Measurements from ENCODE around the gene C1orf159. TPM values are rescaled to one million over a fixed set of nuclear protein-coding genes. Genes with fewer than 3 reads are reported as not detected.

Gene C1orf159
- total RNA-seq, 1 experiment from 2014 or later = 19.8 TPM

GRCh38 chr1:1132956-1133750 lies 17.3 kb upstream of the C1orf159 start:
- DNase-seq (ENCODE audit: low read depth) = no peak

GRCh38 chr1:1132042-1132950 lies 16.4 kb upstream of the C1orf159 start:
- DNase-seq (ENCODE audit: low read depth) = no peak

GRCh38 chr1:1130206-1131120 lies 14.6 kb upstream of the C1orf159 start:
- no peak for DNase-seq (ENCODE audit: low read depth)

GRCh38 chr1:1129381-1129821 lies 13.5 kb upstream of the C1orf159 start:
- no peak for DNase-seq (ENCODE audit: low read depth)

GRCh38 chr1:1128454-1129139 lies 12.7 kb upstream of the C1orf159 start:
- DNase-seq (ENCODE audit: low read depth) = no peak

GRCh38 chr1:1127551-1128451 lies 11.9 kb upstream of the C1orf159 start:
- DNase-seq (ENCODE audit: low read depth) = no peak

- no peak for DNase-seq (ENCODE audit: low read depth)
Measured at GRCh38 chr1:1125945-1126344, 10.1 kb upstream of the C1orf159 start.

- no peak for DNase-seq (ENCODE audit: low read depth)
Measured at GRCh38 chr1:1124786-1125642, 9.1 kb upstream of the C1orf159 start.

DNA sequence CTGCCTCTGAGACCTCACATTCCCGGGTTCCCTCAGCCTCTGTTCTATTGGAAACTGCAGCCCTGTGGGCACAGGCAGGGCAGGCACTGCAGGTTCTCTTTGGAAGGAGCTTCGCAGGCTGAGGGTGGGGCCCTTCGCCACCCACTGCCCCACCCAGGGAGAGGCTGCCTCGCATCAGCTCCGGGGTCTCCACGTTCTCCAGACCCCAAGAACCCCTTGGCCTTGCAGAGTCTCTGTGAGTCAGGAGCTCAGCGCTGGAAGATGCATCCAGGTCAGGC lies 8.6 kb upstream of the C1orf159 start:
- no peak for DNase-seq (ENCODE audit: low read depth)

- peak; percentile 46 for DNase-seq (ENCODE audit: low read depth)
Measured at GRCh38 chr1:1123581-1124507, 8.0 kb upstream of the C1orf159 start.

- DNase-seq (ENCODE audit: low read depth) = no peak
Measured at GRCh38 chr1:1122981-1123480, 7.1 kb upstream of the C1orf159 start.

DNA sequence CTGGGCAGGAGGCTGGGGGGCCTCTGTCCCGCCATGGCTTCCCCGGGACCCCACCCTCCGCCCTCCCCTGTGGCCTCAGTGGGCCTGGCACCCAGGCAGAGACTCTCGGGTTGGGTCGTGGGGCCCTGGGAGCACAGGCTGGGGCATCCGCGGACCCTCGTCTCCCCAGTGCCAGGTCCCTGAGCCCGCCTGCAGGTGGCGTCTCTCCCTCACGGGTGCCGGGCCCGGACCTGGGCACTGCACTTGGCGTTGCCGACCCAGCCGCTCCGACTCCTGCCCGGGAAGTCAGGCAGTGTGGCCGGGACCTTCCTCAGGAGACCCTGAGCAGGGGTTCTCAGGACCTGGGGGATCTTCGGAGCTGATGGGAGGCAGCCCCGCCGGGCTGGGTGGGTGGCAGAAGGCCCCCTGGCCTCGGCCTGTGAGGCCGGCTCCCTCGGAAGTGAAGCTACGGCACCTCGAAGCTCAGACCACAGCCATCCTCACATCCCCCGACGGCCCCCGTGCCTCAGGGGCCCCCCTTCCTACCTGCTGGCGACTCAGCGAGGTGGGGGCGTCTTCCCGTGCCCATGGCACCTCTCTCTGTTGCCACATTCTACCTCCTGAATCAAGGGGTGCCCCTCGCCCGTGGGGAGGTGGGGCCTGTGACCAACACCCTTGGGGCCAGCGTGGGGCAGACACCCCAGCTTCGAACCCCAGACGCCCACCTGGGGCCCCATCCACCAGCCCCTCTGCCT lies 6.4 kb upstream of the C1orf159 start:
- peak; percentile 51 for DNase-seq (ENCODE audit: low read depth)

GRCh38 chr1:1121611-1122077 lies 5.8 kb upstream of the C1orf159 start:
- no peak for DNase-seq (ENCODE audit: low read depth)

GRCh38 chr1:1120866-1121591 lies 5.1 kb upstream of the C1orf159 start:
- no peak for DNase-seq (ENCODE audit: low read depth)

GRCh38 chr1:1120096-1120495 lies 4.2 kb upstream of the C1orf159 start:
- DNase-seq (ENCODE audit: low read depth) = no peak
